ENCODE results near the gene SRL. TPM values are rescaled to one million over a fixed set of nuclear protein-coding genes. Genes with fewer than 3 reads are reported as not detected.

The SRL gene
- total and polyA plus RNA-seq, 10 donors, result 0.57 to 5.8 (median 3.1) TPM

- no peak for TF ChIP-seq POLR2AphosphoS5 (IDR thresholded peaks at IDR 0.05)
- TF ChIP-seq, protein P1, sequence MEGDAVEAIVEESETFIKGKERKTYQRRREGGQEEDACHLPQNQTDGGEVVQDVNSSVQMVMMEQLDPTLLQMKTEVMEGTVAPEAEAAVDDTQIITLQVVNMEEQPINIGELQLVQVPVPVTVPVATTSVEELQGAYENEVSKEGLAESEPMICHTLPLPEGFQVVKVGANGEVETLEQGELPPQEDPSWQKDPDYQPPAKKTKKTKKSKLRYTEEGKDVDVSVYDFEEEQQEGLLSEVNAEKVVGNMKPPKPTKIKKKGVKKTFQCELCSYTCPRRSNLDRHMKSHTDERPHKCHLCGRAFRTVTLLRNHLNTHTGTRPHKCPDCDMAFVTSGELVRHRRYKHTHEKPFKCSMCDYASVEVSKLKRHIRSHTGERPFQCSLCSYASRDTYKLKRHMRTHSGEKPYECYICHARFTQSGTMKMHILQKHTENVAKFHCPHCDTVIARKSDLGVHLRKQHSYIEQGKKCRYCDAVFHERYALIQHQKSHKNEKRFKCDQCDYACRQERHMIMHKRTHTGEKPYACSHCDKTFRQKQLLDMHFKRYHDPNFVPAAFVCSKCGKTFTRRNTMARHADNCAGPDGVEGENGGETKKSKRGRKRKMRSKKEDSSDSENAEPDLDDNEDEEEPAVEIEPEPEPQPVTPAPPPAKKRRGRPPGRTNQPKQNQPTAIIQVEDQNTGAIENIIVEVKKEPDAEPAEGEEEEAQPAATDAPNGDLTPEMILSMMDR (IDR thresholded peaks at IDR 0.05 in 8 of 11, conservative IDR thresholded peaks at IDR 0.05 in 3 of 11), result no peak
- no peak for TF ChIP-seq POLR2A (IDR thresholded peaks at IDR 0.05)
- peaks cover 0 to 9% (median 0%) of the 10 kb centered on the region in 7 donors for H3K27me3 ChIP-seq (replicated peaks in 1 of 7)
- no peak overlapping the region for H3K4me3 ChIP-seq
- H3K4me1 ChIP-seq, result no peaks in the 10 kb centered on the region
- WGBS, 5 donors, result 83 to 88% (median 85%) methylated on average over 12 to 14 of the region's 14 CpGs
- H3K9me3 ChIP-seq, result no peaks in the 10 kb centered on the region
- no peak overlapping the region for H3K27ac ChIP-seq
- DNase-seq, result no peak
- intact Hi-C loops (cut with DNase I; ENCODE audit: low total_unique reads), result no loop called here
- H3K36me3 ChIP-seq, result no peaks in the 10 kb centered on the region
These were observed 23.7 kb downstream of the SRL start for GRCh38 chr16:4218202-4218601.

DNA sequence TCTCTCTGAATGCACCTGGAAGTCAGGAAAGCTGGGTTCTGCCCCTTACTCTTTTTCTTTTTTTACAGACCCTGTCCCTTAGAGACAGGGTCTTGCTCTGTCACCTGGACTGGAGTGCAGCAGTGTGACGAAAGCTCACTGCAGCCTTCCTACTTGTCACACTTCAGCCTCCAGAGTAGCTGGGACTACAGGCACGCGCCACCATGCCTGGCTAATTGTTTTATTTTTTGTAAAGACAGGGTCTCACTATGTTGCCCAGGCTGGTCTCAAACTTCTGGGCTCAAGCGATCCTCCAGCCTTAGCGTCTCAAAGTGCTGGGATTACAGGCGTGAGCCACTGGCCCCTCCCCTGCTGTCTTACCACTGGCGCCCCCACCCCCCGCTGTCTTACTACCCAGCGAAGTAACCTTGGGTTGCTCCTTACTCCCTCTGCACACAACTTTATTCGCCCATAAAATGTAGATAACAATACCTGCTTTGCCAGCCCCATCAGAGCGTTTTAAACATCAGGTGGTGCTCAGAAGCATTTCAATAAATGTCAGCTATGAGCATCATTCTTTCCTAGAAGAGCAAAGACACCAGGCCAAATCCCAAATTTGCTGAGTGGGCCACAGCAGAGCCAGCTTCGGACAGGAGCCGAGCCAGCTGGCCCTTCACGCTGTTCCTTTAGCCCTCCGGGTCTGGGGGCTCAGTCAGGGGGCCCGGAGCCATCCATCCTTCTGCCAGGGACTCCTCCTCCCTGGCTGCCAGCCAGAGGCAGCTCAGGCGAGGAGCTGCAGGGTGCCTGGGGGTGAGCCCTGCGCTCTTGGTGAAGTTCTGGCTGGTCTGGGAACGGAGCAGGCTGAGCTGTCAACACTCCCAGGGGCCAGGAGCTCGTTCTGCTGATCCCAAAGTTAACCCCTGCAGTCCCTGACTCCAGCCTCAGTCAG lies 24.4 kb downstream of the SRL start:
- no peak overlapping the region for H3K27ac ChIP-seq
- WGBS, 5 donors, result 73 to 90% (median 80%) methylated on average over 17 to 20 of the region's 20 CpGs
- no peak overlapping the region for H3K4me3 ChIP-seq
- no peaks in the 10 kb centered on the region for H3K4me1 ChIP-seq
- peaks cover 0 to 9% (median 0%) of the 10 kb centered on the region in 7 donors for H3K27me3 ChIP-seq (replicated peaks in 1 of 7)
- H3K9me3 ChIP-seq, result no peaks in the 10 kb centered on the region
- TF ChIP-seq POLR2AphosphoS5 (IDR thresholded peaks at IDR 0.05) (no peak), POLR2A (IDR thresholded peaks at IDR 0.05) (no peak)
- TF ChIP-seq, protein P1 (IDR thresholded peaks at IDR 0.05 in 8 of 11, conservative IDR thresholded peaks at IDR 0.05 in 3 of 11), result no peak
- no peaks in the 10 kb centered on the region for H3K36me3 ChIP-seq
- intact Hi-C loops (cut with DNase I; ENCODE audit: low total_unique reads), result no loop called here
- no peak for DNase-seq

DNA sequence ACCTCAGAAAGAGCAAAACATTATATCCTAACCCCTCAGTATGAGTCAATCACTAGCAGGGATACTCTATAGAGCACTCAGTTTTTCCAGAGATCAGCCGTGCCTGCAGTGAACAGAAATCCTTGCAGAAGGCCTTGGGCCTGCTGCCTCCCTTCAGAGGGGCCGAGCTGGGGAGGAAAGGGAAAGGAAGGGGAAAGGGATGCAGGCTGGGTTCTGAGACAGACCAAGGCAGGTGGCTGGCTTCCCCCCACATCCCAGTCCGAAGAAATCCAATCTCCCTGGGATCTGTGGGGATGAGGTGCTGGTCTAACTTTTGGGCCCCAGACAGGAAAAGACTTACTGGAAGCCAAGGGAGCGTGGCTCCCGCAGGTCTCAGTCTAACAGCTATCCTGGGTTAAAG lies 25.3 kb downstream of the SRL start:
- intact Hi-C loops (cut with DNase I; ENCODE audit: low total_unique reads), result no loop called here
- no peaks in the 10 kb centered on the region for H3K4me1 ChIP-seq

GRCh38 chr16:4215106-4215505 lies 26.8 kb downstream of the SRL start:
- H3K27me3 ChIP-seq (replicated peaks in 1 of 7), result peaks cover 0 to 9% (median 0%) of the 10 kb centered on the region in 7 donors
- DNase-seq, result no peak
- no peak overlapping the region for H3K27ac ChIP-seq
- no peaks in the 10 kb centered on the region for H3K4me1 ChIP-seq
- no peak overlapping the region for H3K4me3 ChIP-seq
- WGBS, 5 donors, result 81 to 100% (median 92%) methylated on average over 2 of the region's 2 CpGs
- no peaks in the 10 kb centered on the region for H3K9me3 ChIP-seq
- no peaks in the 10 kb centered on the region for H3K36me3 ChIP-seq
- intact Hi-C loops (cut with DNase I; ENCODE audit: low total_unique reads), result no loop called here
- TF ChIP-seq POLR2AphosphoS5 (IDR thresholded peaks at IDR 0.05), result no peak
- TF ChIP-seq POLR2A (IDR thresholded peaks at IDR 0.05), result no peak
- TF ChIP-seq, protein P1 (IDR thresholded peaks at IDR 0.05 in 8 of 11, conservative IDR thresholded peaks at IDR 0.05 in 3 of 11), result no peak

More for the DNA sequence above, 25.3 kb downstream of the SRL start:
- no peaks in the 10 kb centered on the region for H3K9me3 ChIP-seq
- TF ChIP-seq POLR2A (IDR thresholded peaks at IDR 0.05) (no peak), POLR2AphosphoS5 (IDR thresholded peaks at IDR 0.05) (no peak)
- TF ChIP-seq, protein P1 (IDR thresholded peaks at IDR 0.05 in 8 of 11, conservative IDR thresholded peaks at IDR 0.05 in 3 of 11), result no peak
- H3K4me3 ChIP-seq, result no peak overlapping the region
- H3K27me3 ChIP-seq (replicated peaks in 1 of 7), result peaks cover 0 to 9% (median 0%) of the 10 kb centered on the region in 7 donors
- no peak overlapping the region for H3K27ac ChIP-seq
- no peak for DNase-seq
- no peaks in the 10 kb centered on the region for H3K36me3 ChIP-seq
- 72 to 82% (median 78%) methylated on average over 5 of the region's 5 CpGs for WGBS, 5 donors
